Endothelial cell (in vitro differentiated cells): Measurements from ENCODE around the gene LRP1B. TPM values are rescaled to one million over a fixed set of nuclear protein-coding genes. Genes with fewer than 3 reads are reported as not detected.

ENCODE experiments used
- DNase-seq: peaks from one replicate; pipeline ENCODE4 v3.0.0; 2021; ENCODE audit warnings: low spot score
- H3K27ac Mint-ChIP-seq: one replicate; pipeline ENCODE4 v1.8.0; 2021; ENCODE audit warnings: mixed read lengths, inconsistent platforms; ENCODE audit not compliant: unreplicated experiment
- H3K27me3 Mint-ChIP-seq: one replicate; pipeline ENCODE4 v1.8.0; 2021; ENCODE audit warnings: mild to moderate bottlenecking, moderate library complexity, mixed read lengths, inconsistent platforms; ENCODE audit not compliant: unreplicated experiment
- H3K36me3 Mint-ChIP-seq: one replicate; pipeline ENCODE4 v1.8.0; 2021; ENCODE audit warnings: mild to moderate bottlenecking, low read depth, mixed read lengths, inconsistent platforms; ENCODE audit not compliant: unreplicated experiment
- H3K4me1 Mint-ChIP-seq: one replicate; pipeline ENCODE4 v1.8.0; 2021; ENCODE audit warnings: mild to moderate bottlenecking, mixed read lengths, inconsistent platforms; ENCODE audit not compliant: unreplicated experiment
- H3K4me3 Mint-ChIP-seq: one replicate; pipeline ENCODE4 v1.8.0; 2021; ENCODE audit warnings: mild to moderate bottlenecking, mixed read lengths, inconsistent platforms; ENCODE audit not compliant: unreplicated experiment
- H3K9me3 Mint-ChIP-seq: one replicate; pipeline ENCODE4 v1.8.0; 2021; ENCODE audit warnings: mixed read lengths, inconsistent platforms; ENCODE audit not compliant: unreplicated experiment
- total RNA-seq: library from RNA; stranded (reverse); fragmentation: NEBNext Ultra II Directional; extraction: Animal tissue kit (Norgen Biotek cat#: 25700); gene quantifications from one replicate; pipeline ENCODE4 v1.2.1, GENCODE V29; 2021; ENCODE audit not compliant: unreplicated experiment
- TF ChIP-seq, protein P1 (sequence below): fragments of 200-600 bp; sonication (generic); IDR thresholded peaks from one replicate; pipeline ENCODE4 v1.5.0; 2021; ENCODE audit warnings: antibody characterized with exemption; ENCODE audit not compliant: unreplicated experiment

The LRP1B gene
- total RNA-seq, 1 donor from 2014 or later, result 1.4 TPM

DNA sequence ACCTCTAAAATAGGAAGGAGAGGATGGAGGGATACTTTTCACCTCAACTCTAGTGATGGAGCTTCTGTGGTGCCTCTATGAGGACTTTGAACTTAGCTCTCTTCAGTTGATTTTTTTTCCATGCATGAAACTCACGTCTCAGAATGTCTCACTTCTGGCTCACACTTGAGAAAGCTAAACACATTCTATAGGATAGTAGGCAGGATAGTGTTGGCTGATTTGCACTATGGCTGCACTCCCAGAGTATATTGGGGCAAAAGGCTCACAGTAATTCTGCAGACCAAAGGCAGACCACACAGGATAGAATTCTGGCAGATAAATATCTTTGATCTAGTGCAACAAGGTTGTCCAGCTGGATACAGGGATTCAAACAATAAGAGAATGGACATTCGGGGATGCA lies 1093.5 kb downstream of the LRP1B start:
- no peaks in the 10 kb centered on the region for H3K4me1 Mint-ChIP-seq
- DNase-seq, result no peak
- no peaks in the 10 kb centered on the region for H3K27me3 Mint-ChIP-seq
- H3K9me3 Mint-ChIP-seq, result no peaks in the 10 kb centered on the region
- H3K4me3 Mint-ChIP-seq, result no peak overlapping the region
- TF ChIP-seq, protein P1, sequence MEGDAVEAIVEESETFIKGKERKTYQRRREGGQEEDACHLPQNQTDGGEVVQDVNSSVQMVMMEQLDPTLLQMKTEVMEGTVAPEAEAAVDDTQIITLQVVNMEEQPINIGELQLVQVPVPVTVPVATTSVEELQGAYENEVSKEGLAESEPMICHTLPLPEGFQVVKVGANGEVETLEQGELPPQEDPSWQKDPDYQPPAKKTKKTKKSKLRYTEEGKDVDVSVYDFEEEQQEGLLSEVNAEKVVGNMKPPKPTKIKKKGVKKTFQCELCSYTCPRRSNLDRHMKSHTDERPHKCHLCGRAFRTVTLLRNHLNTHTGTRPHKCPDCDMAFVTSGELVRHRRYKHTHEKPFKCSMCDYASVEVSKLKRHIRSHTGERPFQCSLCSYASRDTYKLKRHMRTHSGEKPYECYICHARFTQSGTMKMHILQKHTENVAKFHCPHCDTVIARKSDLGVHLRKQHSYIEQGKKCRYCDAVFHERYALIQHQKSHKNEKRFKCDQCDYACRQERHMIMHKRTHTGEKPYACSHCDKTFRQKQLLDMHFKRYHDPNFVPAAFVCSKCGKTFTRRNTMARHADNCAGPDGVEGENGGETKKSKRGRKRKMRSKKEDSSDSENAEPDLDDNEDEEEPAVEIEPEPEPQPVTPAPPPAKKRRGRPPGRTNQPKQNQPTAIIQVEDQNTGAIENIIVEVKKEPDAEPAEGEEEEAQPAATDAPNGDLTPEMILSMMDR, result no peak
- no peaks in the 10 kb centered on the region for H3K36me3 Mint-ChIP-seq
- no peak overlapping the region for H3K27ac Mint-ChIP-seq

- TF ChIP-seq, protein P1, result no peak
- H3K4me1 Mint-ChIP-seq, result no peaks in the 10 kb centered on the region
- no peak overlapping the region for H3K27ac Mint-ChIP-seq
- H3K36me3 Mint-ChIP-seq, result no peaks in the 10 kb centered on the region
- no peaks in the 10 kb centered on the region for H3K9me3 Mint-ChIP-seq
- H3K27me3 Mint-ChIP-seq, result no peaks in the 10 kb centered on the region
- DNase-seq, result no peak
- no peak overlapping the region for H3K4me3 Mint-ChIP-seq
Observed at GRCh38 chr2:141035846-141036420, 1094.9 kb downstream of the LRP1B start.

GRCh38 chr2:141029428-141030078 lies 1101.3 kb downstream of the LRP1B start:
- Mint-ChIP-seq H3K4me3 (no peak overlapping the region), H3K4me1 (no peaks in the 10 kb centered on the region), H3K27ac (no peak overlapping the region), H3K27me3 (no peaks in the 10 kb centered on the region), H3K9me3 (no peaks in the 10 kb centered on the region), H3K36me3 (no peaks in the 10 kb centered on the region)
- TF ChIP-seq, protein P1, result no peak
- DNase-seq, result no peak

DNA sequence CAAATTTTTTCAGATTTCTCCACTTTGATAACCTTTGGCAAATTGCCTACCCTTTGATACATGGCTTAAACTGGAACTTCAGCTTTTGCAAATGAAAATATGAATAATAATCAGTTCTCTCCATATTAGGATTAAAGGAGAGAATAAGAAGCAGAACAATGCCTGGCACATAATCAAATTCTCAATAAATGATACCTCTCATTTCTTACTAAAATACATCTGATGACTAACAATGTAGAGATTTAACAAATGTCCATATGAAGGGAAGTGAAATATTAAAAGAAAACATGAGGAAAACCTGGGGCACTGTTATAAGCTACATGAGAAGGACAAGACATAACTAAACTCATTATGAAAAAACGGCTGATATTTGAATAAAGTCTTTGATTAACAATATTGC lies 1103.6 kb downstream of the LRP1B start:
- H3K27me3 Mint-ChIP-seq, result no peaks in the 10 kb centered on the region
- TF ChIP-seq, protein P1, result no peak

GRCh38 chr2:141021611-141022010 lies 1109.2 kb downstream of the LRP1B start:
- DNase-seq, result no peak
- Mint-ChIP-seq H3K36me3 (no peaks in the 10 kb centered on the region), H3K27me3 (no peaks in the 10 kb centered on the region), H3K27ac (no peak overlapping the region), H3K4me1 (no peaks in the 10 kb centered on the region), H3K9me3 (no peaks in the 10 kb centered on the region), H3K4me3 (no peak overlapping the region)
- TF ChIP-seq, protein P1, result no peak

More for the DNA sequence above, 1103.6 kb downstream of the LRP1B start:
- no peaks in the 10 kb centered on the region for H3K4me1 Mint-ChIP-seq
- H3K27ac Mint-ChIP-seq, result no peak overlapping the region
- DNase-seq, result no peak
- no peak overlapping the region for H3K4me3 Mint-ChIP-seq
- H3K36me3 Mint-ChIP-seq, result no peaks in the 10 kb centered on the region
- H3K9me3 Mint-ChIP-seq, result no peaks in the 10 kb centered on the region
